GM23338 (cell line): ENCODE data around the gene ZNF385C. TPM values are rescaled to one million over a fixed set of nuclear protein-coding genes. Genes with fewer than 3 reads are reported as not detected.

Experiments
- ATAC-seq: fragments of 200-7000 bp; cut with Tn5 transposase; 3 replicates; pipeline ENCODE4 v1.9.1; 2020
- DNase-seq: peaks from one replicate; pipeline ENCODE4 v3.0.0-alpha.2; 2015; ENCODE audit warnings: low spot score
- H2AFZ ChIP-seq: fragments of 200-600 bp; sonication (generic); 2 replicates; pipeline ENCODE4 v1.8.0; 2016; ENCODE audit warnings: antibody characterized with exemption, mild to moderate bottlenecking, moderate library complexity
- H3F3A ChIP-seq: fragments of 200-600 bp; sonication (generic); replicated peaks from 2 replicates; pipeline ENCODE4 v1.8.0; 2017; ENCODE audit warnings: antibody characterized with exemption, mixed run types, low read depth
- H3K27ac ChIP-seq: fragments of 200-600 bp; sonication (generic); 2 replicates; pipeline ENCODE4 v1.6.1; 2016; ENCODE audit warnings: low read depth
- H3K27me3 ChIP-seq: fragments of 200-600 bp; sonication (generic); 2 replicates; pipeline ENCODE4 v1.8.0; 2016; ENCODE audit warnings: mild to moderate bottlenecking, mixed run types, moderate library complexity; ENCODE audit not compliant: insufficient read depth
- H3K36me3 ChIP-seq: fragments of 200-600 bp; sonication (generic); 2 replicates; pipeline ENCODE4 v1.8.0; 2016; ENCODE audit warnings: mild to moderate bottlenecking; ENCODE audit not compliant: insufficient read depth
- H3K4me1 ChIP-seq: fragments of 200-600 bp; sonication (generic); 2 replicates; pipeline ENCODE4 v1.8.0; 2016; ENCODE audit warnings: mild to moderate bottlenecking, moderate library complexity; ENCODE audit not compliant: insufficient read depth
- H3K4me2 ChIP-seq: fragments of 200-600 bp; sonication (generic); 2 replicates; pipeline ENCODE4 v1.7.1; 2017; ENCODE audit warnings: mixed run types
- H3K4me3 ChIP-seq: fragments of 200-600 bp; sonication (generic); 2 replicates; pipeline ENCODE4 v1.6.1; 2016; ENCODE audit warnings: mixed run types
- H3K79me2 ChIP-seq: fragments of 200-600 bp; sonication (generic); replicated peaks from 2 replicates; pipeline ENCODE4 v1.8.0; 2017; ENCODE audit warnings: mild to moderate bottlenecking; ENCODE audit not compliant: insufficient read depth
- H3K9me2 ChIP-seq: fragments of 200-600 bp; sonication (generic); 2 replicates; pipeline ENCODE4 v1.8.0; 2017; ENCODE audit not compliant: insufficient read depth
- H4K20me1 ChIP-seq: fragments of 200-600 bp; sonication (generic); replicated peaks from 2 replicates; pipeline ENCODE4 v1.8.0; 2017; ENCODE audit warnings: mild to moderate bottlenecking; ENCODE audit not compliant: insufficient read depth
- H3K27ac Mint-ChIP-seq: 2 replicates; pipeline ENCODE4 v1.8.0; 2020; ENCODE audit warnings: inconsistent platforms, mild to moderate bottlenecking, moderate library complexity, mixed read lengths
- H3K27me3 Mint-ChIP-seq: 3 replicates; pipeline ENCODE4 v1.8.0; 2022; ENCODE audit warnings: low read depth, mild to moderate bottlenecking, moderate library complexity, mixed read lengths, inconsistent platforms; ENCODE audit not compliant: insufficient read depth, poor library complexity
- H3K36me3 Mint-ChIP-seq: 3 replicates; pipeline ENCODE4 v1.8.0; 2021; ENCODE audit warnings: low read depth, mild to moderate bottlenecking, inconsistent platforms, moderate library complexity, mixed read lengths
- H3K4me1 Mint-ChIP-seq: 3 replicates; pipeline ENCODE4 v1.8.0; 2020; ENCODE audit warnings: mild to moderate bottlenecking, inconsistent platforms, mixed read lengths
- H3K4me3 Mint-ChIP-seq: 3 replicates; pipeline ENCODE4 v1.8.0; 2021; ENCODE audit warnings: moderate library complexity, mild to moderate bottlenecking, inconsistent platforms, mixed read lengths
- H3K9me3 Mint-ChIP-seq: 3 replicates; pipeline ENCODE4 v1.8.0; 2020; ENCODE audit warnings: moderate library complexity, mild to moderate bottlenecking, inconsistent platforms, mixed read lengths
- CREB1 ChIP-seq: fragments of 250-450 bp; sonication (Bioruptor Pico); IDR thresholded peaks from 2 replicates; pipeline ENCODE4 v1.5.0; 2020; ENCODE audit warnings: low read depth, mild to moderate bottlenecking, moderate library complexity
- EZH2 ChIP-seq: fragments of 200-600 bp; sonication (generic); IDR thresholded peaks from one replicate; pipeline ENCODE4 v1.8.0; 2017; ENCODE audit warnings: antibody characterized with exemption, mild to moderate bottlenecking, low read depth; ENCODE audit not compliant: unreplicated experiment
- EZH2phosphoT487 ChIP-seq: fragments of 200-600 bp; sonication (generic); IDR thresholded peaks from one replicate; pipeline ENCODE4 v1.8.1; 2018; ENCODE audit warnings: antibody characterized with exemption; ENCODE audit not compliant: unreplicated experiment
- JUNB ChIP-seq: IDR thresholded peaks from one replicate; pipeline ENCODE4 v1.6.1; 2016; ENCODE audit warnings: antibody characterized with exemption; ENCODE audit not compliant: unreplicated experiment
- NANOG ChIP-seq: IDR thresholded peaks from 2 replicates; pipeline ENCODE4 v1.6.1; 2016; ENCODE audit warnings: antibody characterized with exemption, borderline replicate concordance
- POLR2AphosphoS5 ChIP-seq: IDR thresholded peaks from 2 replicates; pipeline ENCODE4 v1.6.1; 2016; ENCODE audit warnings: antibody characterized with exemption, low read depth
- STAT1 ChIP-seq: IDR thresholded peaks from one replicate; pipeline ENCODE4 v1.6.1; 2016; ENCODE audit warnings: antibody characterized with exemption; ENCODE audit not compliant: unreplicated experiment
- ZNF114 ChIP-seq: fragments of 250-450 bp; sonication (Bioruptor Pico); IDR thresholded peaks from 2 replicates; pipeline ENCODE4 v1.5.0; 2020; ENCODE audit warnings: mild to moderate bottlenecking, moderate library complexity
- ZNF331 ChIP-seq: fragments of 250-450 bp; sonication (Bioruptor Pico); IDR thresholded peaks from 2 replicates; pipeline ENCODE4 v1.5.0; 2020; ENCODE audit warnings: low read depth, mild to moderate bottlenecking, moderate library complexity
- polyA plus RNA-seq: library from polyadenylated mRNA; unstranded; fragments of >200 nt; fragmentation: Nextera tagmentation; extraction: Ambion mirVana; gene quantifications from 2 replicates; pipeline ENCODE4 v1.2.1, GENCODE V29; 2016
- total RNA-seq: library from RNA; depleted of rRNA; stranded (reverse); fragments of >200 nt; shearing (Covaris generic); gene quantifications from 2 replicates; pipeline ENCODE4 v1.2.3, GENCODE V29; 2014
- TF ChIP-seq, protein P1 (sequence below): IDR thresholded peaks from one replicate; pipeline ENCODE4 v1.6.1; 2018; ENCODE audit warnings: antibody characterized with exemption; ENCODE audit not compliant: unreplicated experiment
- TF ChIP-seq, protein P2 (sequence below): IDR thresholded peaks from 2 replicates; pipeline ENCODE4 v1.6.1; 2016; ENCODE audit warnings: antibody characterized with exemption
- TF ChIP-seq, protein P3 (sequence below): fragments of 250-450 bp; sonication (Bioruptor Pico); IDR thresholded peaks from 2 replicates; pipeline ENCODE4 v1.5.0; 2020; ENCODE audit warnings: mild to moderate bottlenecking, moderate library complexity
- TF ChIP-seq, protein P4 (sequence below), 2 experiments: fragments of 200-600 bp in 1 of 2; sonication (generic) in 1 of 2; conservative IDR thresholded peaks; 2 replicates each; pipeline versions ENCODE4 v1.5.1 to v1.6.1; 2016 to 2017; ENCODE audit warnings: antibody characterized with exemption in 2 of 2, low read depth in 2 of 2, mild to moderate bottlenecking in 2 of 2, moderate library complexity in 1 of 2

ZNF385C gene
- total and polyA plus RNA-seq, 2 experiments from 2014 or later: 1.9 to 3.1 TPM

DNA sequence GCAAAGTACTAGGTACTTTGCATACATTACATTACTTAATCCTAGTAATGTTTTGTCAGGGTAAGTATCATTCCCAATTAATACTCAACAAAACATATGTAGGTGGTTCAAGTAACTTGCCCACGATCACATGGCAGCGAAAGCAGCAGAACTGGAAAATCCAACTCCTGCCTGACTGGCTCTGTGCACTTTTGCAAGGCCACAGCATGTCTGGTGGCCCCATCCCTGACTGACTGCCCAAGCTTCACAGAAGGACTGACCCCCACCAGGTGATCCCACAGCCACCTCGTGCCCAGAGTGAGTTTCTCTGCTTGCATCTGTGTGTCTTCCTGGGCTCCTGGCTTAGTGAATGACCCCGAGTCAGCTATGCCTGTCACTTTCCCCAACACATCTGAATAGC lies 120.3 kb downstream of the ZNF385C start:
- no peak overlapping the region for H3K4me3 Mint-ChIP-seq
- Histone ChIP-seq H3K27ac (peak overlapping the region; percentile 45; the same call in 1 of the 2 replicates), H3K4me1 (no peaks in the 10 kb centered on the region), H3K9me2 (no peaks in the 10 kb centered on the region), H3K27me3 (no peaks in the 10 kb centered on the region), H3K36me3 (peaks cover 66% of the 10 kb centered on the region), H3K4me2 (no peak overlapping the region), H2AFZ (no peak overlapping the region), H3K4me3 (no peak overlapping the region), H4K20me1 (peaks cover 18% of the 10 kb centered on the region), H3F3A (peaks cover 27% of the 10 kb centered on the region), H3K79me2 (no peaks in the 10 kb centered on the region)
- DNase-seq (no peak), ATAC-seq (no peak)
- peaks cover 13% of the 10 kb centered on the region for H3K27me3 Mint-ChIP-seq
- H3K9me3 Mint-ChIP-seq: no peaks in the 10 kb centered on the region
- H3K4me1 Mint-ChIP-seq: no peaks in the 10 kb centered on the region
- TF ChIP-seq POLR2AphosphoS5 (no peak), ZNF114 (no peak), EZH2 (no peak), ZNF331 (CRISPR knock-in tag) (no peak), JUNB (no peak), NANOG (no peak), EZH2phosphoT487 (no peak), STAT1 (no peak), CREB1 (CRISPR knock-in tag) (no peak)
- TF ChIP-seq, protein P1, sequence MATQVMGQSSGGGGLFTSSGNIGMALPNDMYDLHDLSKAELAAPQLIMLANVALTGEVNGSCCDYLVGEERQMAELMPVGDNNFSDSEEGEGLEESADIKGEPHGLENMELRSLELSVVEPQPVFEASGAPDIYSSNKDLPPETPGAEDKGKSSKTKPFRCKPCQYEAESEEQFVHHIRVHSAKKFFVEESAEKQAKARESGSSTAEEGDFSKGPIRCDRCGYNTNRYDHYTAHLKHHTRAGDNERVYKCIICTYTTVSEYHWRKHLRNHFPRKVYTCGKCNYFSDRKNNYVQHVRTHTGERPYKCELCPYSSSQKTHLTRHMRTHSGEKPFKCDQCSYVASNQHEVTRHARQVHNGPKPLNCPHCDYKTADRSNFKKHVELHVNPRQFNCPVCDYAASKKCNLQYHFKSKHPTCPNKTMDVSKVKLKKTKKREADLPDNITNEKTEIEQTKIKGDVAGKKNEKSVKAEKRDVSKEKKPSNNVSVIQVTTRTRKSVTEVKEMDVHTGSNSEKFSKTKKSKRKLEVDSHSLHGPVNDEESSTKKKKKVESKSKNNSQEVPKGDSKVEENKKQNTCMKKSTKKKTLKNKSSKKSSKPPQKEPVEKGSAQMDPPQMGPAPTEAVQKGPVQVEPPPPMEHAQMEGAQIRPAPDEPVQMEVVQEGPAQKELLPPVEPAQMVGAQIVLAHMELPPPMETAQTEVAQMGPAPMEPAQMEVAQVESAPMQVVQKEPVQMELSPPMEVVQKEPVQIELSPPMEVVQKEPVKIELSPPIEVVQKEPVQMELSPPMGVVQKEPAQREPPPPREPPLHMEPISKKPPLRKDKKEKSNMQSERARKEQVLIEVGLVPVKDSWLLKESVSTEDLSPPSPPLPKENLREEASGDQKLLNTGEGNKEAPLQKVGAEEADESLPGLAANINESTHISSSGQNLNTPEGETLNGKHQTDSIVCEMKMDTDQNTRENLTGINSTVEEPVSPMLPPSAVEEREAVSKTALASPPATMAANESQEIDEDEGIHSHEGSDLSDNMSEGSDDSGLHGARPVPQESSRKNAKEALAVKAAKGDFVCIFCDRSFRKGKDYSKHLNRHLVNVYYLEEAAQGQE: no peak
- TF ChIP-seq, protein P2, sequence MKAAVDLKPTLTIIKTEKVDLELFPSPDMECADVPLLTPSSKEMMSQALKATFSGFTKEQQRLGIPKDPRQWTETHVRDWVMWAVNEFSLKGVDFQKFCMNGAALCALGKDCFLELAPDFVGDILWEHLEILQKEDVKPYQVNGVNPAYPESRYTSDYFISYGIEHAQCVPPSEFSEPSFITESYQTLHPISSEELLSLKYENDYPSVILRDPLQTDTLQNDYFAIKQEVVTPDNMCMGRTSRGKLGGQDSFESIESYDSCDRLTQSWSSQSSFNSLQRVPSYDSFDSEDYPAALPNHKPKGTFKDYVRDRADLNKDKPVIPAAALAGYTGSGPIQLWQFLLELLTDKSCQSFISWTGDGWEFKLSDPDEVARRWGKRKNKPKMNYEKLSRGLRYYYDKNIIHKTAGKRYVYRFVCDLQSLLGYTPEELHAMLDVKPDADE: no peak
- TF ChIP-seq, protein P3, sequence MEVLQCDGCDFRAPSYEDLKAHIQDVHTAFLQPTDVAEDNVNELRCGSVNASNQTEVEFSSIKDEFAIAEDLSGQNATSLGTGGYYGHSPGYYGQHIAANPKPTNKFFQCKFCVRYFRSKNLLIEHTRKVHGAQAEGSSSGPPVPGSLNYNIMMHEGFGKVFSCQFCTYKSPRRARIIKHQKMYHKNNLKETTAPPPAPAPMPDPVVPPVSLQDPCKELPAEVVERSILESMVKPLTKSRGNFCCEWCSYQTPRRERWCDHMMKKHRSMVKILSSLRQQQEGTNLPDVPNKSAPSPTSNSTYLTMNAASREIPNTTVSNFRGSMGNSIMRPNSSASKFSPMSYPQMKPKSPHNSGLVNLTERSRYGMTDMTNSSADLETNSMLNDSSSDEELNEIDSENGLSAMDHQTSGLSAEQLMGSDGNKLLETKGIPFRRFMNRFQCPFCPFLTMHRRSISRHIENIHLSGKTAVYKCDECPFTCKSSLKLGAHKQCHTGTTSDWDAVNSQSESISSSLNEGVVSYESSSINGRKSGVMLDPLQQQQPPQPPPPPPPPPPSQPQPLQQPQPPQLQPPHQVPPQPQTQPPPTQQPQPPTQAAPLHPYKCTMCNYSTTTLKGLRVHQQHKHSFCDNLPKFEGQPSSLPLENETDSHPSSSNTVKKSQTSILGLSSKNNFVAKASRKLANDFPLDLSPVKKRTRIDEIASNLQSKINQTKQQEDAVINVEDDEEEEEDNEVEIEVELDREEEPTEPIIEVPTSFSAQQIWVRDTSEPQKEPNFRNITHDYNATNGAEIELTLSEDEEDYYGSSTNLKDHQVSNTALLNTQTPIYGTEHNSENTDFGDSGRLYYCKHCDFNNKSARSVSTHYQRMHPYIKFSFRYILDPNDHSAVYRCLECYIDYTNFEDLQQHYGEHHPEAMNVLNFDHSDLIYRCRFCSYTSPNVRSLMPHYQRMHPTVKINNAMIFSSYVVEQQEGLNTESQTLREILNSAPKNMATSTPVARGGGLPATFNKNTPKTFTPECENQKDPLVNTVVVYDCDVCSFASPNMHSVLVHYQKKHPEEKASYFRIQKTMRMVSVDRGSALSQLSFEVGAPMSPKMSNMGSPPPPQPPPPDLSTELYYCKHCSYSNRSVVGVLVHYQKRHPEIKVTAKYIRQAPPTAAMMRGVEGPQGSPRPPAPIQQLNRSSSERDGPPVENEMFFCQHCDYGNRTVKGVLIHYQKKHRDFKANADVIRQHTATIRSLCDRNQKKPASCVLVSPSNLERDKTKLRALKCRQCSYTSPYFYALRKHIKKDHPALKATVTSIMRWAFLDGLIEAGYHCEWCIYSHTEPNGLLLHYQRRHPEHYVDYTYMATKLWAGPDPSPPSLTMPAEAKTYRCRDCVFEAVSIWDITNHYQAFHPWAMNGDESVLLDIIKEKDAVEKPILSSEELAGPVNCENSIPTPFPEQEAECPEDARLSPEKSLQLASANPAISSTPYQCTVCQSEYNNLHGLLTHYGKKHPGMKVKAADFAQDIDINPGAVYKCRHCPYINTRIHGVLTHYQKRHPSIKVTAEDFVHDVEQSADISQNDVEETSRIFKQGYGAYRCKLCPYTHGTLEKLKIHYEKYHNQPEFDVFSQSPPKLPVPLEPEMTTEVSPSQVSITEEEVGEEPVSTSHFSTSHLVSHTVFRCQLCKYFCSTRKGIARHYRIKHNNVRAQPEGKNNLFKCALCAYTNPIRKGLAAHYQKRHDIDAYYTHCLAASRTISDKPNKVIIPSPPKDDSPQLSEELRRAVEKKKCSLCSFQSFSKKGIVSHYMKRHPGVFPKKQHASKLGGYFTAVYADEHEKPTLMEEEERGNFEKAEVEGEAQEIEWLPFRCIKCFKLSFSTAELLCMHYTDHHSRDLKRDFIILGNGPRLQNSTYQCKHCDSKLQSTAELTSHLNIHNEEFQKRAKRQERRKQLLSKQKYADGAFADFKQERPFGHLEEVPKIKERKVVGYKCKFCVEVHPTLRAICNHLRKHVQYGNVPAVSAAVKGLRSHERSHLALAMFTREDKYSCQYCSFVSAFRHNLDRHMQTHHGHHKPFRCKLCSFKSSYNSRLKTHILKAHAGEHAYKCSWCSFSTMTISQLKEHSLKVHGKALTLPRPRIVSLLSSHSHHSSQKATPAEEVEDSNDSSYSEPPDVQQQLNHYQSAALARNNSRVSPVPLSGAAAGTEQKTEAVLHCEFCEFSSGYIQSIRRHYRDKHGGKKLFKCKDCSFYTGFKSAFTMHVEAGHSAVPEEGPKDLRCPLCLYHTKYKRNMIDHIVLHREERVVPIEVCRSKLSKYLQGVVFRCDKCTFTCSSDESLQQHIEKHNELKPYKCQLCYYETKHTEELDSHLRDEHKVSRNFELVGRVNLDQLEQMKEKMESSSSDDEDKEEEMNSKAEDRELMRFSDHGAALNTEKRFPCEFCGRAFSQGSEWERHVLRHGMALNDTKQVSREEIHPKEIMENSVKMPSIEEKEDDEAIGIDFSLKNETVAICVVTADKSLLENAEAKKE (CRISPR knock-in tag): no peak
- TF ChIP-seq, protein P4, sequence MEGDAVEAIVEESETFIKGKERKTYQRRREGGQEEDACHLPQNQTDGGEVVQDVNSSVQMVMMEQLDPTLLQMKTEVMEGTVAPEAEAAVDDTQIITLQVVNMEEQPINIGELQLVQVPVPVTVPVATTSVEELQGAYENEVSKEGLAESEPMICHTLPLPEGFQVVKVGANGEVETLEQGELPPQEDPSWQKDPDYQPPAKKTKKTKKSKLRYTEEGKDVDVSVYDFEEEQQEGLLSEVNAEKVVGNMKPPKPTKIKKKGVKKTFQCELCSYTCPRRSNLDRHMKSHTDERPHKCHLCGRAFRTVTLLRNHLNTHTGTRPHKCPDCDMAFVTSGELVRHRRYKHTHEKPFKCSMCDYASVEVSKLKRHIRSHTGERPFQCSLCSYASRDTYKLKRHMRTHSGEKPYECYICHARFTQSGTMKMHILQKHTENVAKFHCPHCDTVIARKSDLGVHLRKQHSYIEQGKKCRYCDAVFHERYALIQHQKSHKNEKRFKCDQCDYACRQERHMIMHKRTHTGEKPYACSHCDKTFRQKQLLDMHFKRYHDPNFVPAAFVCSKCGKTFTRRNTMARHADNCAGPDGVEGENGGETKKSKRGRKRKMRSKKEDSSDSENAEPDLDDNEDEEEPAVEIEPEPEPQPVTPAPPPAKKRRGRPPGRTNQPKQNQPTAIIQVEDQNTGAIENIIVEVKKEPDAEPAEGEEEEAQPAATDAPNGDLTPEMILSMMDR (conservative IDR thresholded peaks at IDR 0.05; ENCODE audit: low read depth in 2 of 2): no peak
- H3K27ac Mint-ChIP-seq: no peak overlapping the region
- peaks cover 92% of the 10 kb centered on the region for H3K36me3 Mint-ChIP-seq
